Uterus (tissue), 2 donors: Measurements from ENCODE around the gene ARAP2.

Experiments used
- POLR2A ChIP-seq, 2 donors: fragments of 450-650 bp; IDR thresholded peaks; one replicate each; pipeline ENCODE4 v1.6.1; 2016; ENCODE audit warnings: antibody characterized with exemption in 2 of 2, mild to moderate bottlenecking in 1 of 2, moderate library complexity in 1 of 2
- TF ChIP-seq, protein P1 (sequence below), 4 experiments: fragments of 200-600 bp in 2 of 4; fragments of 450-650 bp in 2 of 4; sonication (generic) in 2 of 4; IDR thresholded peaks; one replicate each; pipeline ENCODE4 v1.5.1; 2016 to 2019; ENCODE audit warnings: antibody characterized with exemption in 4 of 4, mild to moderate bottlenecking in 2 of 4, moderate library complexity in 1 of 4

DNA sequence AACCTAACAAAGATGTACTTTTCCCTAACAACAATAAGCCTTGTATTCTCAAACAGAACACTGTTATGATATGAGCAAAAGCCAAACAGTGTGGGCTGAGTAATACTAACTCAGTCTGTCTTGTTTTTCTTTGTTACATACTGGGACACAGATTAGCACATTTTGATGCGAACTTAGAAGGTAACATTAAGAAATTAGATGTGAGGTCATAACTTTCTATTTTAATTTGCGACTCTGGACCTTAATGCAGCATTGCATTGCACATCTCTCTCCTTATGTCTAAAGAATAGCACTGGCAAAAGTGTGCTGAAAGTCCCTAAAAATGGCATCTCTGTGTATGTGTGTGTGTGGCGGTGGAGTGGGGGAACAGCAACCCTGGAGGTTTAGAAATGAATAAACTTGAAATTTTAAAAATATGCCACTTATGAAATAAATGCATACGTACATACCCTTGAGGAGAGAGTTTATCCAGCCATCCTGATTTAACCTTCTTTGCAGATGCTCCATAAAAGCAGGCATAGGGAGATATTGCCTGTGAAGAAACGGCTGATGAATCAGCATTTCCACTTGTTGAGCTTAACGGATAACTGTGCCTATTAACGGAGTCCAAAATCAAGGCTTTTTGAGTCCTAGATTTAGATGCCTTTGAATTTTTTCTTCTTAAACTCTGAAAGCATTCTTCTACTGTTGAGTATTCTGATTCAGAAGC lies 34.2 kb downstream of the ARAP2 start:
- TF ChIP-seq, protein P1, sequence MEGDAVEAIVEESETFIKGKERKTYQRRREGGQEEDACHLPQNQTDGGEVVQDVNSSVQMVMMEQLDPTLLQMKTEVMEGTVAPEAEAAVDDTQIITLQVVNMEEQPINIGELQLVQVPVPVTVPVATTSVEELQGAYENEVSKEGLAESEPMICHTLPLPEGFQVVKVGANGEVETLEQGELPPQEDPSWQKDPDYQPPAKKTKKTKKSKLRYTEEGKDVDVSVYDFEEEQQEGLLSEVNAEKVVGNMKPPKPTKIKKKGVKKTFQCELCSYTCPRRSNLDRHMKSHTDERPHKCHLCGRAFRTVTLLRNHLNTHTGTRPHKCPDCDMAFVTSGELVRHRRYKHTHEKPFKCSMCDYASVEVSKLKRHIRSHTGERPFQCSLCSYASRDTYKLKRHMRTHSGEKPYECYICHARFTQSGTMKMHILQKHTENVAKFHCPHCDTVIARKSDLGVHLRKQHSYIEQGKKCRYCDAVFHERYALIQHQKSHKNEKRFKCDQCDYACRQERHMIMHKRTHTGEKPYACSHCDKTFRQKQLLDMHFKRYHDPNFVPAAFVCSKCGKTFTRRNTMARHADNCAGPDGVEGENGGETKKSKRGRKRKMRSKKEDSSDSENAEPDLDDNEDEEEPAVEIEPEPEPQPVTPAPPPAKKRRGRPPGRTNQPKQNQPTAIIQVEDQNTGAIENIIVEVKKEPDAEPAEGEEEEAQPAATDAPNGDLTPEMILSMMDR (IDR thresholded peaks at IDR 0.05) = no peak
- TF ChIP-seq POLR2A (IDR thresholded peaks at IDR 0.05) = no peak
